ENCODE data around the gene MAPKAPK2.
"Not testable (repeated sequence)": the region's sequence is repeated elsewhere in the genome, so short reads cannot be mapped to it uniquely, and the experiment has no call there.

The MAPKAPK2 gene

DNA sequence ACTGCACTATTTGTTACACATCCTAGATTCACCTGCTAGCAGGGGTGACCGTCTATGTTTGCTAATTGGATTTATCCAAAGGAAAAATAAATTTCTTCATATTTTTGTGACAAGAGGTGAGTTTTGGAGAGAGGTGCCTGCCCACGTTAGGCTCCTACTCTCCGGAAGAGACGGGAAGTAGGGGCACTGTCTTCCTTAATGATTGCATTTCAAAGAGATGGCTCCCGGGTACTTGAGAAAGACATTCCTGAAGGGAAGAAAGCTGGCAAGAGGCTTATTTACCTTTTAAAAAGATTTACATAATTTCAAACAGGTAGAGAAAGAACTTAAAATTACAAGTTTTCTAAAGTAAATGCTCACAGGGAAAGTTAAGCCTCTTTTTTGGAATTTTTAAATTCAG, 67.2 kb downstream of the MAPKAPK2 start:
- DNase-seq, result no peak

DNA sequence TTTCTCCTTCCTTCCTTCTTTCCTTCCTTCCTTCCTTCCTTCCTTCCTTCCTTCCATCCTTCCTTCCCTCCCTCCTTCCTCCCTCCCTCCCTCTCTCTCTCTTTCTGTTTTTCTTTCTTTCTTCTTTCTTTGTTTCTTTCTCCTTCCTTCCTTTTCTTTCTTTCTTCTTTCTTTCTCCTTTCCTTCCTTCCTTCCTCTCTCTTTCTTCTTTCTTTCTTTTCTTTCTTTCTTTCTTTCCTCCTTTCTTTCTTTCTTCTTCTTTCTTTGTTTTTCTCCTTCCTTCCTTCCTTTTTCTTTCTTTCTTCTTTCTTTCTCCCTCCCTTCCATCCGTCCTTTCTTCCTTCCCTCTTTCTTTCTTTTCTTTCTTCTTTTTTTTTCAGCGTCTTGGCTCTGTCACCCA, 67.8 kb downstream of the MAPKAPK2 start:
- DNase-seq, result no peak

GRCh38 chr1:206753141-206753540, 68.4 kb downstream of the MAPKAPK2 start:
- DNase-seq, result no peak

GRCh38 chr1:206754011-206754410, 69.3 kb downstream of the MAPKAPK2 start:
- DNase-seq, result no peak

- no peak for DNase-seq
Measured at GRCh38 chr1:206757524-206758266, 73.0 kb downstream of the MAPKAPK2 start.

DNA sequence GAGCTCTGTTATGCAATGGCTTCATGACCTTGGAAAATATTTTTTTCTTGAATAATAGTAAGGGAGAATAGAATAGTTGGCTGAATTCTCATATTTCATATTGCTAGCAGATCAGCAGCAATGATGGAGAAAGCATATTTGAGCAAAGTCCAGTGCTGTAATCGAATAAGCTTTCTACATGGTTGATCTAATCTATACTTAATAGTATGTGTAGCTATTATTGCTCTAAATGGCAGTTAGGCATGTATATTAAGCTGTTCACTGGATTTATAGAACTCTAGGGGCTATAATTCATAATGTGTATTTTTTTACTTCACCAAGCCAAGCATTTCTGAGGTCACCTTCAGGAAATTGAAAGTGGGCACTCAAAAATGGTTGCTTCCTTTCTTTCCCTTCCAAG, 75.9 kb downstream of the MAPKAPK2 start:
- DNase-seq, result no peak

GRCh38 chr1:206761159-206761768, 76.6 kb downstream of the MAPKAPK2 start:
- DNase-seq, result no peak

DNA sequence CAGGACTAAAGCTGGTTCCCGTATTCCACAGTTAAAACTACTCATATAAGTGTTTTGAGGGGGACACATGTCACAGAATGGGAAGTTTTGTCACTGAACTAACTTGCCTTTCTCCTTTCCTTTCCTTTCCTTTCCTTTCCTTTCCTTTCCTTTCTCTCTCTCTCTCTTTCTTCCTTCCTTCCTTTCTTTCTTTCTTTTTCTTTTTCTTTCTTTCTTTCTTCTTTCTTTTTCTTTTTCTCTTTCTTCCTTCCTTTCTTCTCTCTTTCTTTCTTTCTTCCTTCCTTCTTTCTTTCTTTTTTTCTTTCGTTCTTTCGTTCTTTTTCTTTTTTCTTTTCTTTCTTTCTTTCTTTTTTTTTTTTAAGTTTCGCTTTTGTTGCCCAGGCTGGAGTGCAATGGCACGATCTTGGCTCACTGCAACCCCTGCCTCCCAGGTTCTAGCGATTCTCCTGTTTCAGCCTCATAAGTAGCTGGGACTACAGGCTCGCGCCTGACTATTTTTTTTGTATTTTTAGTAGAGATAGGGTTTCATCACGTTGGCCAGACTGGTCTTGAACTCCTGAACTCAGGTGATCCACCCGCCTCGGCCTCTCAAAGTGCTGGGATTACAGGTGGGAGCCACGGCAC, 78.1 kb downstream of the MAPKAPK2 start:
- DNase-seq, result not testable (repeated sequence)

DNA sequence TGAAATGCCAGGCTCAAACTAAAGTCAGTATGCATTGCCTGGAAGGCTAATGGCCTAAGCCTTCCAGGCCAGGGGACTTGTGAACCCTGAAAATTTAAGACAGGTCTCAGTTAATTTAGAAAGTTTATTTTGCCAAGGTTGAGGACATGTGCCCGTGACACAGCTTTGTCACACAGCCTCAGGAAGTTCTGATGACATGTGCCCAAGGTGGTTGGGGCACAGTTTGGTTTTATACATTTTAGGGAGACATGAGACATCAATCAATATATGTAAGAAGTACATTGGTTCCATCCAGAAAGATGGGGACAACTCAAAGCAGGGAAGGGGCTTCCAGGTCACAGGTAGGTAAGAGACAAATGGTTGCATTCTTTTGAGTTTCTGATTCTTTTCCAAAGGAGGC, 81.1 kb downstream of the MAPKAPK2 start:
- not testable (repeated sequence) for DNase-seq

DNA sequence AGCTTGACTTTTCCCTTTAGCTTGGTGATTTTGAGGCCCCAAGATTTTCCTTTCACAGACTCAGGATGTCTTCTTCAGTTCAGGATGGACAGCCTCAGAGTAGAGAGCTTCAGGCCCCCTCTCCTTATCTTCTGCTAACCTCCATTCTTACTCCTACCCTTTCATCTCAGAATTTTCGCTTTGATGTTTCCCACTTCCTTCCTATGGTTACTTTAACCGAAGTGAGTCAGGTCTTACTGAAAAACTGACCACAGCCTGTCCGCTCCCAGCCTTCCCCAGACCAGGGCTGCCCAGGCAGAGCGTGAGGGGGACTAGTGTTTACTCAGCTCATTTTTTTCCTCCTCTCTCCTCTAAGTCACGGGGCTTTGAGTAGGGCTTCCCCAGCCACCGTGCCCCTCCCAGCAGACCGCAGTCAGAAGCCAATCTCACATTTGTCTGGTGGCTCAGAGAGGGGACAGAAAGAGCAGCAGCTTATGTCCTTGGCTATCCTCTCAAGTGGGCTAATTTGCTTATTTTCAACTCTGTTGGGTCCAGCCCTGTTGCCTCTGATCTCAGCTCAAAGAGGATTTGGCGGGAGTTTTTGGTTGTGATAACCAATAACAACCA, 81.6 kb downstream of the MAPKAPK2 start:
- peak; percentile 27 for DNase-seq

DNA sequence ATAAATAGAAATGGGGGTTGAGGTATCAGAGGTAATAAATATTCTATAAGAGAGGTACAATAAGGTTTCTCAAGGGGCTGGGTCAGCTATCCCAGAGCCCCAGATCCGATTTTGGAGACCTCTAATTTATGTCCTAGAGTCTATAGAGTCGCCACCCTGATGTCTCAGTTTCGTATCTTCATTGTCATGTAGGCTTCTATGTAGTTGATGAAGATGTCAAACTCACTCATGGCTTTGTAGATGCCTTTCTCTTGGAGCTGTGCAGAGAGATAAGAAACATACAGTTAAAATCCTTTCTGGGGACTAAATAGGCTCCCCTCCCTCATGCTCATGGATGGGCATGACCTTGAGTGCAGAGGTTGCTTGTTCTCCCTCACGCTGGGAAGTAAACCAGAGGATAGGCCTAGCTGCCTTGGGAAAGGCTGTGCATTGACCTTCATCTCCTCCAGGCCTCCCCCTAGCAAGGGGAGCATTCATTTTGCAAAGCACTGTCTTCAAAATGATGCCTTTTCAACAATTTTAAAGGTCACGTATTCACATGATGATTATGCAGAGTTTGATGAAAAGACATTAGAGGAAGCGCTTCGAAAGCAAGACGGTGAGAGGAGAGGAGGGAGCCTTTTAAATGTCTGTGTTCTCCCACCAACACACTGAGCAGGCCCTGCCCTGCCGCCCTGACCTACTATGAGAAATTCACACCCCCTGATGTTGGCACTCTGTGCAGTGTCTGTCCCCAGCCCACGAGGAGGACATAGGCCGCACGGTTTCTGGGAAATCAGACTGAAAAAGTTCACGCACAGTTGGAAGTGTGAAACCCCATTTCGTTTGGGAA, 84.0 kb downstream of the MAPKAPK2 start:
- DNase-seq, result no peak

DNA sequence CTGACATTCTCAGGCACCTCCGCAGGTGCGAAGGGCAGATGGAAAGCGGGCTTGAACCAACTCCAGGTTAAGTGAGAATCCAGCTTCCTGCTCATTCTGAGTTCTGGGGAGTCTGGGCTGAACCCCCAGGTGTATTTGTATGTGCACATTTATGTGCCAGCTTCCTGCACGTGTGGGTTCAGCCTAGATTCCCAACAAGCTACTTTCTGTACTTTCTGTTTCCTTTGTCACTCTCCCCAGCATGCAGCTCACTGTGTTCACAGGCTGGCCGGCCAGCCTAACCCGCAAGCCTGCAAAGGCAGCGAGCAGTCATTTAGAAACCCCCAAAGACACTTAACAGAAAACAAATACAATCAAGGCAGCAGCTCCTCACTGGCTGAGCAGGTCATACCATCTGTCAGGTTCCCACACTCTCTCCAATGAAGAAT, 84.6 kb downstream of the MAPKAPK2 start:
- DNase-seq, result no peak

- DNase-seq, result no peak
Measured at GRCh38 chr1:206770531-206771337, 86.0 kb downstream of the MAPKAPK2 start, which contains the start of gene IL19. IL19 (plus strand) TSS chr1:206770773; CDS start chr1:206836663, 65,890 bp downstream.

DNA sequence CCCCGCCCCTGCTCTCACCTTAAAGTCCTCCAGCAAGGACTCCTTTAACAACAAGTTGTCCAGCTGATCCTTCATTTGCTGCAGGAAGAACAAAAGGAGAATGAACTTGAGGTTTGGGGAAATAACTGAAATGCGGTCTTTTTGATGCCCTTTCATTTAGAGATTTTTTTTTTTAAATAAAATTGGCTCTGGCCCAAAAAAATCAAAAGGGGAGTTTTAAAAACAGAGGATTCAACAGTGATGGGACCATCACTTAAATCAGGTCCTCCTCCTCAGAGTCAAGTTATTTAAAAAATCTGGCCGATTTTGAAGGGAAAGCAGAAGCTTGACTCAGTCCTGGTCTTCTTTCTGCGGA, 86.6 kb downstream of the MAPKAPK2 start:
- no peak for DNase-seq

DNA sequence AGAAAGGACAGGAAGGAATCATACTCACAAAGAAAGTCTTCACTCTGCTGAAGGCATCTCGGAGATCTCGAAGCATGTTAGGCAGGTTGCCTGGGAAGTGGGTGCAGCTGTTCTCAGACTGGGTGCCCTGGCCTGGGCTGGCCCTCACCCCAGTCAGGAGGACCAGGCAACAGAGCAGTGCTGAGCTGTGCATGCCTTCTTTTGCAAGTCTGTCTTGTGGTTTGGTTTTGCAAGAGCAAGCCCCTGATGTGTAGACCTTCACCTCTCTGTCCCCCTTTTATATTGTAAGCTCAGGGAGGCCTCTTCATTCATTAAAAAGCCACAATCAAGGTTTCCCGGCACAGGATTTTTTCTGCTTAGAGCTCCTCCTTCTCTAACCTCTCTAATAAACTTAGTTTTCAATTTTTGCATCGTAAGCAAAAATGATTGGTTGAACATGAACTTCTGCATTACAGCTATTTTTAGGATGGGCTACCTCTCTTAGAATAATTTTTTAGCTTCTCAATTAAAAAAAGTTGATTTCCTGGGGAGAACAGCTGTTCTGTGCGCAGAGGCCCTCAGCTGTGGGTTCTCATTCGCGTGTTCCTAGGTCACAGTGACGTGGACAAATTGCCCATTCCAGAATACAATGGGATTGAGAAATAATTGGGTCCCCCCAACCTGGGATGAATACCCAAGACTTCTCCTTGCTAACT, 87.7 kb downstream of the MAPKAPK2 start, which contains the start of gene IL10:
TSS of gene IL10 (minus strand) at position 252 of the 695 bp plus-strand sequence. CDS start at position 193, 59 bp downstream.
- no peak for DNase-seq

- no peak for DNase-seq
Measured at GRCh38 chr1:206774093-206774492, 89.4 kb downstream of the MAPKAPK2 start.

GRCh38 chr1:206776229-206776628, 91.5 kb downstream of the MAPKAPK2 start:
- no peak for DNase-seq

DNA sequence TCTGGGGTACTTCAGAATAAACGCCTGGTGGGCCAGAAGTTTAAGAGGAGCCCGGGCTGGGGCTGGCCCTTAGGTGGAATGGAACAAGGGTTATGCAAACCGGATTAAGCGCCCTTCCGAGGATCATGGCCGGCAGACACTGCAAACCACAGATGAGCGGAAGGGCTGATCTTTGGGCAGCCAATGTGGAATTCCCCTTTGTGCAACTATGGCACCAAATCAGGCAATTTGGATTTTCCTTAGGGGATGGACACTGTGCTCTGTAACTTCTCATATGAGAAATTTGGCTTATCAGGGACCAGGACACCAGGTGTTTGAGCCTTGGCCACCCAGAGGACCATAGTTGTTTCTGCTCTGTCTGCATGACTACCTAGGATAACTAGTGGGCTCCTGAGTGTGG, 93.3 kb downstream of the MAPKAPK2 start:
- DNase-seq, result no peak

GRCh38 chr1:206778911-206779310, 94.2 kb downstream of the MAPKAPK2 start:
- DNase-seq, result not testable (repeated sequence)

DNA sequence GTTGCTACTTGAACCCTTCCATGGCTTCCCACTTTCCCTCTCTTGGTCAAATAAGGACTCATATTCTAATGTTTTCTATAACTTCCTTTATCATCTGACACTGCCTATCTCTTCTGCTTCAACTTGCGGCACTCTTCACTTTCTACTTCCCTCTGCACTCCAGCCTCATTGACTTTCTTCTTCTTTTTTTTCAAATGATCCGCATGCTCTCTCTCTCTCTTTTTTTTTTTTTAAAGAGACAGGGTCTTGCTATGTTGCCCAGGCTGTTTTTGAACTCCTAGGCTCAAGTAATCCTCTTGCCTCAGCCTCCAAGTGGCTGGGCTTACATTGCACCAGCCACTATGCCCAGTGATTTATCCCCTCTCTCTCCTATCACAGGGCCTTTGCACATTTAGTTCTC, 94.9 kb downstream of the MAPKAPK2 start:
- DNase-seq, result no peak

DNA sequence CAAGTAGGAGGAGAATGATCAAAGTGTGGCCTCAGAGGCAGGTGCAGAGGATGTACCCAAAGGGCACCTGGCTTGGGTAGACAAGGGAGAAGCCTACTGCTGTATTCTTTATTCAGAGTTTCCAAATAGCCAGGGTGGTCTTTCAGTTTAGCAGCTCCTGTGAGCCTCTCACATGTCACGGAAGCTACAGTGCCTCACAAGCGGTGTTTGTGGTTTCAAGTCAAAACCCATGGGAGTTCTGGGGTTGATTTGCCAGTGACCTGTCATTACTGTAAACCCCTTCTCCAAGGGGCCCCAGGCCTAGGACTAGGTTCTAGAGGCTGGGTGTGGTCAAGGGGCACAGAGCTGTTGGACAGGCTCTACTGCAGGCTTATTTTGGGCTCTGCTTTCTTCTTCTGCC, 97.7 kb downstream of the MAPKAPK2 start:
- no peak for DNase-seq
